GM18861 (cell line): Measurements from ENCODE around the gene ABCF3.
A peak's percentile ranks its signal among the peaks of the same experiment; 100 is the strongest.
"Not testable (repeated sequence)": the region's sequence is repeated elsewhere in the genome, so short reads cannot be mapped to it uniquely, and the experiment has no call there.

Experiments used
- ATAC-seq: cut with Tn5 transposase; IDR thresholded peaks from one replicate; pipeline ENCODE4 v1.9.1; 2021; ENCODE audit not compliant: unreplicated experiment

ABCF3 gene, protein sequence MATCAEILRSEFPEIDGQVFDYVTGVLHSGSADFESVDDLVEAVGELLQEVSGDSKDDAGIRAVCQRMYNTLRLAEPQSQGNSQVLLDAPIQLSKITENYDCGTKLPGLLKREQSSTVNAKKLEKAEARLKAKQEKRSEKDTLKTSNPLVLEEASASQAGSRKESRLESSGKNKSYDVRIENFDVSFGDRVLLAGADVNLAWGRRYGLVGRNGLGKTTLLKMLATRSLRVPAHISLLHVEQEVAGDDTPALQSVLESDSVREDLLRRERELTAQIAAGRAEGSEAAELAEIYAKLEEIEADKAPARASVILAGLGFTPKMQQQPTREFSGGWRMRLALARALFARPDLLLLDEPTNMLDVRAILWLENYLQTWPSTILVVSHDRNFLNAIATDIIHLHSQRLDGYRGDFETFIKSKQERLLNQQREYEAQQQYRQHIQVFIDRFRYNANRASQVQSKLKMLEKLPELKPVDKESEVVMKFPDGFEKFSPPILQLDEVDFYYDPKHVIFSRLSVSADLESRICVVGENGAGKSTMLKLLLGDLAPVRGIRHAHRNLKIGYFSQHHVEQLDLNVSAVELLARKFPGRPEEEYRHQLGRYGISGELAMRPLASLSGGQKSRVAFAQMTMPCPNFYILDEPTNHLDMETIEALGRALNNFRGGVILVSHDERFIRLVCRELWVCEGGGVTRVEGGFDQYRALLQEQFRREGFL

DNA sequence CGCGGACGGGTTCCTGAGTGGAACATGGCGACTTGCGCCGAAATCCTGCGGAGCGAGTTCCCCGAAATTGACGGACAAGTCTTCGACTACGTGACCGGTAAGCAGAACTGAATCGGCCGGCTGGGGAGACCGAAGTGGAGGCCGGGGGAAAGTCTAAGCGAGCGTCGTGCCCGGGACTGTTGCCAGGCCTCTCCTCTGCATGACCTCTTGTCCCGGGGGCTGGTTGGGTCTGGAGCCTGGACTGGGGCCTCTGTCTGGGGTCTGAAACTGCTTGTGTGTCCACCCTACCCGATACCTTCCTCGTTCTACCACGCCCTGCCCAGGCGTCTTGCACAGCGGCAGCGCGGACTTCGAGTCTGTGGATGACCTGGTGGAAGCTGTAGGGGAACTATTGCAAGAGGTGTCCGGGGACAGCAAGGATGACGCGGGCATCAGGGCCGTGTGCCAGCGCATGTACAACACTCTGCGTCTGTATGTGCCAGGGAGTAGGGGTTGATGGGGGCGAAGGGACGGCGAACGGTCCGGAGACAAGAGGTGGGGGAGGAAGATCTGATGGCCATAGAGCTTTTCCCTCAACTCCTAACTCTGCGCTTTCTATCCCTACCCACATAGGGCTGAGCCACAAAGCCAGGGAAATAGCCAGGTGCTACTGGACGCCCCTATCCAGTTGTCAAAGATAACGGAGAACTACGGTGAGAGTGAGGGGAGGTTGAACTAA is at the start of gene ABCF3:
TSS of gene ABCF3 (plus strand) at position 16 of the 718 bp plus-strand sequence. CDS start at position 25, 9 bp downstream.
- peak; percentile 11 for ATAC-seq

DNA sequence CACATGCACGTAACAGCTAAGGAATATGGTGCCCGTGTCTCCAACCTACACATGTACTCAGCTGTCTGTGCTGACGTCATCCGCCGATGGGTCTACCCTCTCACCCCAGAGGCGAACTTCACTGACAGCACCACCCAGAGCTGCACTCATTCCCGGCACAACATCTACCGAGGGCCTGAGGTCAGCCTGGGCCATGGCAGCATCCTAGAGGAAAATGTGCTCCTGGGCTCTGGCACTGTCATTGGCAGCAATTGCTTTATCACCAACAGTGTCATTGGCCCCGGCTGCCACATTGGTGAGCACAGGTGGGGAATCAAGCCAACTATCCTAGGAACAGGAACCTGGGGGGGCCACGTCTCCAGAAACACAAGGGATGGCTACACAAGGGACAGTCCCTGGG is 45.6 kb upstream of the ABCF3 start:
- ATAC-seq, result no peak

DNA sequence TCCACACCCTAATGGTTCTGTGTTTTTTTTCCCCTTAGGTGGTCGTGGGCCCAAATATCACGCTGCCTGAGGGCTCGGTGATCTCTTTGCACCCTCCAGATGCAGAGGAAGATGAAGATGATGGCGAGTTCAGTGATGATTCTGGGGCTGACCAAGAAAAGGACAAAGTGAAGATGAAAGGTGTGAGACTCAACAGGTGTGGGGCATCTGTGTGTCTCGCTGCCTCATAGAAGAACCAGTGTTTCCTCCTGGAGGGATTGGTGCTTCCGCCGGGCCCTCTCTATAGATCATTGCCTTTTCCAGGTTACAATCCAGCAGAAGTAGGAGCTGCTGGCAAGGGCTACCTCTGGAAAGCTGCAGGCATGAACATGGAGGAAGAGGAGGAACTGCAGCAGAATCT is 43.8 kb upstream of the ABCF3 start:
- ATAC-seq, result no peak

DNA sequence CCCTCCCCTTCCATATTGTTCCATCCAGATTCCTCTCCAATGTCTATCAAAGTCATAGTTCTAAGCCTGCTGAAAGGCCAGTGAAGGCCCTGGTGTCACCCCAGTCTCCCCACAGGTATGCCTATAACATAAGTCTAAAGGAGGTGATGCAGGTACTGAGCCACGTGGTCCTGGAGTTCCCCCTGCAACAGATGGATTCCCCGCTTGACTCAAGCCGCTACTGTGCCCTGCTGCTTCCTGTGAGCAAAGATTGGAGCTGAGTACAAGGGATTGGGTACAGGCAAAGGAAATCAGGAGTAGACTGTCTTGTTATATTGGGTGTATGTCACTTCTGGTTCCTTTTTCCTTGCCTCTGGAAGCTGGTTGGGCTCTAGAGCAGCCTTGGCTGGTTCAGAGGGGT is 42.7 kb upstream of the ABCF3 start:
- ATAC-seq, result no peak

DNA sequence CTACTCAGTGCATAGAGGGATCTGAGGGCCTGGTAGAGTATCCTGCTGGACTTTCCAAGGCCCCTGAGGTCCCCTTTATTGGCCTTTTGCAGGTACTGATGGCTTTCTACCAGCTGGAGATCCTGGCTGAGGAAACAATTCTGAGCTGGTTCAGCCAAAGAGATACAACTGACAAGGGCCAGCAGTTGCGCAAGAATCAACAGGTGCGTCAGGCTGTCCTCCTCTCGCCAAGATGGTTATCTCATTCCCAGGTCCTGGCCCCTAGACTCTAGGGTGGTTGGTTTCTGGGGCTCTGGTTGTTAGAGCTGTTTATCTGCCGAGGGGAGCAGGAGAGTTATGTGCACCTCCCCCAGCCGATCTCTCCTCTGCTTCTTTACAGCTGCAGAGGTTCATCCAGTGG is 41.5 kb upstream of the ABCF3 start:
- no peak for ATAC-seq

DNA sequence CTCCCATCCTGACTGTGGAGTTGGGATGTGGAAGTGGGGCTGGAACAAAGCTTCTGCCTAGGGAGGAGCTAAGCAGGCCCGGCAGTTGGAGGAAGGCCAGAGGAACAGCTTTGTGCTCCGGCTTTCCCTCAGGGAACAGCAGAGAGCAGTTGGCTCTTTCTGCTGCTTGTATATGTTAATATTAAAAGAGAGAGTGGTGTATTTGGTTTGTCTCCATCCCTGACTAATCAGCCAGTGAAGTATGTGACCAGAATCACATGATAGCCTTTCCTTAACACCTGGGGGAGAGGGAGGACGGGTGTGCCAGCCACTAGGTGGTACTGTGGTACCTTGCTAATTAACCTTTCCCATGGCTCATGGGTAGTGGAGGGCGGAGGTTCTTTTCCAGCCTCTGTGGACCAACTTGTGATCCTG is 40.9 kb upstream of the ABCF3 start:
- ATAC-seq, result no peak

DNA sequence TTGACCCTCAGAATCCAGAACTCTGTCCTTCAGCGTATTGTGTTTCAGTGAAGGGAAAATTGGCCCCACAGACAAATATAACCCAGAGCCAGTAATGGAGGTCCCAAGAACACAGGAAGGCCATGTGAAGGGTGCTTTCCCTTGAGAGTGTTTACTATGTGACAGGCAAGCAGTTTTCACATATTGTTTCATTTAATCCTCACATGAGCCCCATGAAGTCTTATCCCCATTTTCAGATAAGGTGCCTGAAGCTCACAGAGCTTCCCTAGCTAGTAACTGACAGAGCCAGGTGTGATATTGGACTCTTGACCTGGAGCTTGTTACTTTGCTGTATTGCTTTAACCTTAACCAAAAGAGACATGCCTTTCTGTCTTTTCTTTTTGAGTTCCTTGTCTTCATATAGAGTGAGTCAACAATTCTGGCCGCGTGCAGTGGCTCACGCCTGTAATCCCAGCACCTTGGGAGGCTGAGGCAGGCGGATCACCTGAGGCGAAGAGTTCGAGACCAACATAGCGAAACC is 40.2 kb upstream of the ABCF3 start:
- ATAC-seq, result no peak

DNA sequence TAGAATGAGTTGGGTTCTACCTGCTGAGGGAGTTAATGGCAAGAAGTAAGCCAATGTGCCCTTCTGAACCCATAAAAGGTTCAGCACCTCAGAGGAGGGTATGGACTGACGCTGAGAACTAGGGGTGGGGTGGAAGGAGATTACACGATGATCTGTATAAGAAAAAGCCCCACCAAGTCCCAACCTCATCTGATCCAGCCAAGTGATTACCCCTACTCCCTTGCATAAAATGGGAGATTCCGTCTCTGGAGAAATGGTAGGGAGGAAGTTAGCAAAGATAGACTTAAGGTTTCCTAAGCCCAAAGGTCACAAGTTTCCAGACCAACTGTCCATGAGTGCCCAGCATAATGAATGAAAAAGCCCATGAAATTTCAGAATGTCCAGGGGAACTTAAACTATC is 37.9 kb upstream of the ABCF3 start:
- no peak for ATAC-seq

DNA sequence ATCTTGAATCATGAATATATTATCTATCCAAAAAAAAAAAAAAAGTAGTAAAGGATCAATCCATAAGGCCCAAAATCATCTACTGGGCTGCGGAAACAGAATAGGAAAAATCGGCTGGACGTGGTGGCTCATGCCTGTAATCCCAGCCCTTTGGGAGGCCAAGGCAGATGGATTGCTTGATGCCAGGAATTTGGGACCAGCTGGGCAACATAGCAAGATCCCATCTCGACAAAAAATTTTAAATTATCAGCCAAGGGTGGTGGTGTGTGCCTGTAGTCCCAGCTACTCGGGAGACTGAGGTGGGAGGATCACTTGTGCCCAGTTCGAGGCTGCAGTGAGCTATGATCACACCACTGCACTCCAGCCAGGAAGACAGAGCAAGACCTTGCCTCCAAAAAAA is 36.9 kb upstream of the ABCF3 start:
- ATAC-seq, result no peak

DNA sequence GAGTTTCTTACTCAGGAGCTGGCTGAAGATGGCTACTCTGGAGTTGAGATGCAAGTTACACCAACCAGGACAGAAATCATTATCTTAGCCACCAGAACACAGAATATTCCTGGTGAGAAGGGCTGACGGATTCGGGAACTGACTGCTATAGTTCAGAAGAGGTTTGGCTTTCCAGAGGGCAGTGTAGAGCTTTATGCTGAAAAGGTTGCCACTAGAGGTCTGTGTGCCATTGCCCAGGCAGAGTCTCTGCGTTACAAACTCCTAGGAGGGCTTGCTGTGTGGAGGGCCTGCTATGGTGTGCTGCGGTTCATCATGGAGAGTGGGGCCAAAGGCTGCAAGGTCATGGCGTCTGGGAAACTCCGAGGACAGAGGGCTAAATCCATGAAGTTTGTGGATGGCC is 36.2 kb upstream of the ABCF3 start:
- not testable (repeated sequence) for ATAC-seq

DNA sequence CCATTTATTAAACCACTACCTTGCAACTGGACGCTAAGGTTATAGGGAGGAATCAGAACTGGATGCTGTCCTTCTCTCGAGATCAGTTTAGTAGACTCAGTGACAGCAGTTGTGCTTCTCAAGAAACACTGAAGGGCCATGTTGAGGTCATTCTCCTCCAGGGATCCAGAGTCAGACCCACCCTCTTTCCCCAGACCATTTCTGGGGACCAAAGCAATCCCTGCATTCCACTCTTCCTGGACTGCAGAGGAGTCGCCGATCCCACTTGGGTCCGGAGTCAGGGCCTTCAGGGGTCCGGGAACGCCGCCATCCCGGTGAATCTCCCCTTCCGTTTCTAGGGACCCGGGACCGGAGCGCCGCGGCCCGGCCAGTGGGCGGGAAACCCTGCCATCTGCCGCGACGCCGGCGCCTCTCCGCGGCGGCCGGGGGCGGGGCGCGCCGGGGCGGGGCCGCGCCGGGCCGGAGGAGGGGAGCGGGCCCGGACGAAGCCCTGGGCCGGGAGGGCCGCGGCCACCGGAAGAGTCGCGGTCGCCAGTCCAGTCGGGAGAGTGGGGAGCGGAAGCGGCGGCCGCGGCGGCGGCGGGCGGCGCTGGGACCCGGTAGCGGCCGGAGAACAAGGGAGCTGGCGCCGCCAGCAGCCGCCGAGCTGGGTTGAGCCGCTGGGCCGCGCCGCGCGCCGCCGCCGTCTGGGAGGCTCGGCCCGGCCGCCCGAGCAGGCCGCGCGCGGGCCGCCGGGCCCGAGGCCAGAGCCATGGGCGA is 30.9 kb upstream of the ABCF3 start, which contains the start of gene DVL3:
TSS of gene DVL3 (plus strand) at position 493 of the 759 bp plus-strand sequence. CDS start at position 752, 259 bp downstream.
- peak; percentile 76 for ATAC-seq

DNA sequence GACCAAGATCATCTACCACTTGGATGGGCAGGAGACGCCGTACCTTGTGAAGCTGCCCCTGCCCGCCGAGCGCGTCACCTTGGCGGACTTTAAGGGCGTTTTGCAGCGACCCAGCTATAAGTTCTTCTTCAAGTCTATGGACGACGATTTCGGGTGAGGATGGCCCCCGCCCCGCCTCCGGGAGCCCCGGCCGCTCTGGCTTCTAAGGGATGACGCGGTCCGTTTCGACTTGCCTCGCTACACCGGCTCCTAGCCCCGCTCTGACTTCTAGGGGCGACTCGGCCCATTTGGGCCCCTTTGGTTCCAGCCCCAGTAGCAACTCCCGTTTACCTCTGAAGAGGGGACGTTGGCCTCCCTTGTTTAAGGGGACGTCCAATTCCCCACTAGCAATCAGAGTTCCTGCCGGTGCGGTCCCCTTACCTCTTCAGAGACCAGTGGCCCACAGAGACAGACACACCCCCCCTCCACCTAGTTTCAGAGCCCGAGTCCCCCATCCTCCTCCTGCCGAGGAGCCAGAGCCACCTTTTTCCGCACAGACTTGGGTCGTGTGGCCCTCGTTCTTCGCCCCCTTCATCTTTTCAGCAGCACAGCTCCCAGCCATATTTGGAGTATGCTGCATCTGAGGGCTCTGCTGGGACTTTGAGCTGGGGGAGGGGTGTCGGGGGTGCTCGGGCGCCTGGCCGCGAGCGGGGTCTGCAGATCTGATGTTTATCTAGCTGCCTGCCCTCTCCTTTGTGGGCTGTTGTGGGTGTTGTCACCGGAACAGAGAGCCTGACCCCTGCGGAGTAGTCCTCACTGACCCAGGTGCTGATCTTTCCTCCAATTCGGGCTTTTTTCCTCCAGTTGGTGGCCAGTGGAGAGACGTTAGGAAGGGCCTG is 30.1 kb upstream of the ABCF3 start:
- peak; percentile 18 for ATAC-seq

DNA sequence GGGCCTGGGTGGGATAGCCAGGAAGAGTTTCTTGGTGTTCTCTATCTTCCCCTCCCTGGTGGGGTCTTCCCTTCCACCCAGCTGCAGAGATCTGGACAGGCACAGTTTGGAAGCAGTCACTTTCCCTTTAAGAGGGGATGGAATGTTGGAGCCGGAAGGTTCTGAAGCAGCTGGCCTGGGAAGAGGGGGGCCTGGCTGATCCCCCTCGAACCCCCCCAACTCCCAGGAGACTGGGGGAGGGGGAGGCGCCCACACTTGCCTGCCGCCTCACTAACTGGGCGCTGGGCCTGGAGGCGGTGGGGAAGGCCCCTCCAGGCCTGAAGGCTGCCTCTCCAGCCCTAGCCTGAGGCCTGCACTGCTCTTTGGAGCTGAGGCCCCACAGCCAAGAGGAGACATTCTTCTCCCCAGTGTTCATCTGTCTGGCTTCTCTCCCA is 29.5 kb upstream of the ABCF3 start:
- ATAC-seq, result no peak

DNA sequence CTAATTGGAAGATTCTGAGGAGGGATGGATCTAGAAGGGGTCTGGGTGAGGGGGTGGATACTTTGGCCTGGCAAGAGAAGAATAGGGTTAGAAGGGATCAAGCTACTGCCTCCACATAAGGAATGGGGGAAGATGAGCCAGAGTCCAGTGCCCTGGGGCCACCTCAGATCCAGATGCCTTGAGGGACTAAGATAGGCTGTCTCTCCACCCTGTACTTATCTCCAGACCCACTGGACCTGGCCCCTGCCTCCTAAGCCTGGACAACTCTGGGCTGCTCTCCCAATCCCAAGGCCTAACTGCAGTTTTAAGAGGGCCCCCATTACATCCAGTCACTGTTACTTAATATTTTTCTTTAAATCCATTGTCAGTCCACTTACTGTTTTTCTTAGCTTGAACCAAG is 28.8 kb upstream of the ABCF3 start:
- no peak for ATAC-seq

DNA sequence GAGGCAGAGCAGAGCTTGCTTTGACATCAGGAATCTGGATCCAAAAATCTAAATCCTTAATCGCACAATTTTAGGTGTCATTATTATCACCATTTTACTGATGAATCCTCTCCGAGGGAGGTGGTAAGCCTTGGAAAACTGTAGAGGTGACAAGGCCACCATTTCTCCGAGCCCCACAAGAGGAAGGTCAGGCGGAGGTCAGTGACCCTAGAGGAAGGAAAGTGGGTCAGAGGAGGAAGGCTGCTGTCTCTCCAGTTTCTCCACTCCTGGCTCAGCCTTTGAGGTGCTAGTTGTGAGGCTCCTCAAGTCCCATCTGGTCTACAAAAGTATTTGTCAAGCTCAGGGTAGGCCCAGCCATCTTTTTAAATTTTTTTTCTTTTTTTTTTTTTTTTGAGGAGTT is 27.6 kb upstream of the ABCF3 start:
- ATAC-seq, result no peak

DNA sequence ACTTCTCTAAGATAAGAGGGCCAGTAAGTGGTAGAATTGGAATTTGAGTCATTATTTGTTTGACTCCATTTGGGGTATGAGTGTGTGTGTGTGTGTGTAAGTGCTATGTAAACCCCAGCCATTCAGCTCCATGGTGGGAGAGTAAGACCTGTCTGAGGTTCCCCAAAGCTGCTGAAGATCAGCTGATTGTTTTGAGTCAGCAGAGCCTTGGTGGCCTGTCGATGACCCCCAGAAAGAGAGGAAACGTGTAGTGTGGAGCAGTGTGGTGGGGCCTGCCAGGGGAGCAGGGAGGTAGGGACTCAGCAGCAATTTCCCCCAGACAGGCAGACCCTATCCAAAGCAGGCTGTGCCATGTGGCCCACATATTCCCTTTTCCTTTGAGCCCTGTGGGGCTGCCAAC is 25.5 kb upstream of the ABCF3 start:
- peak; percentile 69 for ATAC-seq

DNA sequence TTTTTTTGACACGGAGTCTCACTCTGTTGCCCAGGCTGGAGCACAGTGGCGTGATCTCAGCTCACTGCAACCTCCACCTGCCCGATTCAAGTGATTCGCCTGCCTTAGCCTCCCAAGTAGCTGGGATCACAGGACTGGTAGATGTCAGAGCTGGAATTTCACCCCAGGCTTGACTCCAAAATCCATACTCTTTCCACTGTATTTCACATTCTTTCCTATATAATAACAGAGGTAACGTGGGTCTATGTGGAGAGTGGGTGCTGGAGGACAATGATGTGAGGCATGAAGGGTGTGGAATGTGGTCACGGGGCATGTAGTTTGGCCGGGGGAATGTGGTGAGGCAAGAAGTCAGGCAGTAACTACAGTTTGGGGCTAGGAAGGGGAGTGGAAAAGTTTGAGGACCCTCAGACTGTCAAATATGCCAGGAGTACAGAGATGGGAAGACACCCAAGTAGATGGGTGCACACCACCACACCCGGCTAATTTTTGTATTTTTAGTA is 23.4 kb upstream of the ABCF3 start:
- not testable (repeated sequence) for ATAC-seq

DNA sequence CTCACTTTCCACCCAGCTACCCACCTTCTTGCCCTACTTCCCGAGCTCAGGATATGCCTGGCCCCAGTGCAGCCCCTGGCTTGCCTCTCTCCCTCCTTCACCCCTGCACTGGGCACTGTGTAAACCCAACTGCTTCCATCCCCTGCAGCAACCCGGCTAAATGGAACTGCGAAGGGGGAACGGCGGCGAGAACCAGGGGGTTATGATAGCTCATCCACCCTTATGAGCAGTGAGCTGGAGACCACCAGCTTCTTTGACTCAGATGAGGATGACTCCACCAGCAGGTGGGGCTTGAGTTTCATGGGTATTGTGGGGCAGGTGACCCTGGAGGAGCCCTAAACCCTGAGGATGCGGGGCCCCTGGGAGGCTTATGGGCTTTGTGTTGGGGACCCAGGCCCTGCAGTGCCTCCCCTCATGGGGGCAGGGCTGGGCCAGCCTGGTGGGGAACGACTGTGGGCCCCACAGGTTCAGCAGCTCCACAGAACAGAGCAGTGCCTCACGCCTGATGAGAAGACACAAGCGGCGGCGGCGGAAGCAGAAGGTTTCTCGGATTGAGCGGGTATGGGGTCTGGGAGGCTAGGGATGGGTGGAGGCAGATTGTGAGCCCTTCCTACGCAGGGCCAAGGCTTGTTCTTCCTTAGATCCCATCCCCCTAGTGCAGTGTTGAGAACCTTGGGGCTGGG is 21.2 kb upstream of the ABCF3 start:
- ATAC-seq, result no peak

DNA sequence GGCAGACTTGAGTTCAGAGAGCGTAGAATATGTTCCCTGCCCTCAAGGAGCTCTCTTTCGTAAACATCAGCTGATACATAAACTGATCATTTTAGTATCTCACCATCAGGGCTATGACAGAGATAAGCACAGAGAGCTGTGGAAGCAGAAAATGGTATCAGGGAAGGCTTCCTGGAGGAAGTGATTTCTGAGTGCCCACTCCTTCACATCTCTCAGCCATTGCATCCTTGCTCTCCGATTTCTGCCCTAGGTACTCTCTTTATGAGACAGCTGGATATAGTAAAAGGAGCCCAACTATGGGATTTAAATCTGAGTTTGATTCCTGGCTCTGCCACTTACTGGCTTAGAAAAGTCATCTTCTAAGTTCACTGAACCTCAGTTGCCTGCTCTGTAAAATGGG is 20.5 kb upstream of the ABCF3 start:
- ATAC-seq, result no peak
